ENCODE measurements around the gene SMAD7.
A peak's percentile ranks its signal among the peaks of the same experiment; 100 is the strongest.

SMAD7 gene

GRCh38 chr18:48943736-48944527 lies 6.8 kb downstream of the SMAD7 start:
- DNase-seq: no peak

GRCh38 chr18:48943333-48943732 lies 7.4 kb downstream of the SMAD7 start:
- DNase-seq: no peak

DNA sequence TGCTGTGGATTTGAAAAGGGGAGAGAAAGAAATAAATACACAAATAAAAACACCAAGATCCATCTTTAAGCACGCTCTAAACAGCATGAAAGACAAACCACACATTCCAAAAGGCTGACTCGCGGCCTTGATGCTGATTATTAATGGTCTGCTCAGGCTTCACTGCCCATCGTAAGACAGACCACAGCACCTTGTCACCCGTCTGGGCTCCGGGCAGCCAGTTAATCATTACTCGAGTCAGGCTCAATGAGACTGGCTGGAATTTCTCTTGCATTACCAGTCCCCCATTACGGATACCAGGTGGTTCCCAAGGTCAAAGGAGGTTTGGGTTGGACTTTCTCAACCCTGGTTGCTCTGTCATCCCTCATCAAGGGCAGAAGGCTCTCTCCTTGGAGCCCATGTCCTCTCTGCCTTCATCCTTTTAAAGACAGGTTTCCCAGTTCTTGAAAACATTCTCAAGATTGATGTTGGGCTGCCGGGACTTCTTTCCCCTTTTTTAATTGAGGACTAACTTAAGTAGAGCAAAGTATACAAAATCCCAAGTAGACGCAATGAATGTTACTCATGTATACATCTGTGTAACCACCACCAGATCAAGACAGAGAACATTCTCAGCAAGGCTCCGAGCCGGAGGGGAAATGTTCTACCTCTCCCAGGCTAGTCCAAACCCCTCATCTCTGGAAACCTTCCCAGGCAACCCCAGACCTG lies 8.1 kb downstream of the SMAD7 start:
- no peak for DNase-seq

- DNase-seq: no peak
These were observed 8.7 kb downstream of the SMAD7 start for GRCh38 chr18:48942086-48942485.

DNA sequence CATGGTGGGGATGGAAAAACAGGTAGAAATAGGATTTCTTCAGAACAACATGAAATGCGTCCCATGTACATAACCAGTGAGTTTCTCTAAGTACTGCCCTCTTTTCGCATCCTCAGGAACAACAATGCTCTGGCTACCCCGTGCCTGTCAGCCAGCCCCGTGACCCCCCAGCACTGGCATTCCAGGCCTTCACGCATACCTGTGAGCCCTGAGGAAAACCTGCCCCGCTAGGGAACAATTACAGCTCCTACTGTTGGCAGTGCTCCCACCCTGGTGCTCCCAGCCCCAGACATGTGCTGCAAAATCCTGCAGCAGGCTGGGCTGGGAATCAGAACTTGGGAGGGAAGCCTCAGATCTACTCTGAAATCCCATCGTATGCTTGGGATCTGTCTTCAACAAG lies 9.1 kb downstream of the SMAD7 start:
- DNase-seq: no peak

- no peak for DNase-seq
These were observed 9.7 kb downstream of the SMAD7 start for GRCh38 chr18:48940854-48941611.

GRCh38 chr18:48939205-48940097 lies 11.3 kb downstream of the SMAD7 start:
- DNase-seq: no peak

- no peak for DNase-seq
These were observed 11.9 kb downstream of the SMAD7 start for GRCh38 chr18:48938827-48939204.

GRCh38 chr18:48937869-48938750 lies 12.7 kb downstream of the SMAD7 start:
- no peak for DNase-seq

DNA sequence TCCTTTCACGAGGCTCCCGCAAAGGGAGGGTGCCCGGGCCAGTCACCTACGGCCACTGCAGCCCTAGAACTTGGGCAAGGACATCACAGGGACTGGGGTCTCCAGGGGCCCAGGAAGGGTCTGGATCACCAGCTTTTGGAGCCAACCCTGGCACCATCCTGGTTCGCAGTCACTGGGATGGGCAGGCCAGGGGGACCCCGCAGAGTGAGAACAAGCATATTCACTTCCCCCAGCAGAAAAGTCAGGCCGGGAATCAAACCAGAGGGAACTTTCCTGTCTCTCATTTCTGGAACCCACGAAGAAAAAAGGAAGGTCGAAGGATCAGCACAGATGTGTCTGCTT lies 15.4 kb downstream of the SMAD7 start:
- no peak for DNase-seq

GRCh38 chr18:48934723-48935432 lies 15.9 kb downstream of the SMAD7 start:
- no peak for DNase-seq

- DNase-seq: no peak
These were observed 16.4 kb downstream of the SMAD7 start for GRCh38 chr18:48934415-48934722.

DNA sequence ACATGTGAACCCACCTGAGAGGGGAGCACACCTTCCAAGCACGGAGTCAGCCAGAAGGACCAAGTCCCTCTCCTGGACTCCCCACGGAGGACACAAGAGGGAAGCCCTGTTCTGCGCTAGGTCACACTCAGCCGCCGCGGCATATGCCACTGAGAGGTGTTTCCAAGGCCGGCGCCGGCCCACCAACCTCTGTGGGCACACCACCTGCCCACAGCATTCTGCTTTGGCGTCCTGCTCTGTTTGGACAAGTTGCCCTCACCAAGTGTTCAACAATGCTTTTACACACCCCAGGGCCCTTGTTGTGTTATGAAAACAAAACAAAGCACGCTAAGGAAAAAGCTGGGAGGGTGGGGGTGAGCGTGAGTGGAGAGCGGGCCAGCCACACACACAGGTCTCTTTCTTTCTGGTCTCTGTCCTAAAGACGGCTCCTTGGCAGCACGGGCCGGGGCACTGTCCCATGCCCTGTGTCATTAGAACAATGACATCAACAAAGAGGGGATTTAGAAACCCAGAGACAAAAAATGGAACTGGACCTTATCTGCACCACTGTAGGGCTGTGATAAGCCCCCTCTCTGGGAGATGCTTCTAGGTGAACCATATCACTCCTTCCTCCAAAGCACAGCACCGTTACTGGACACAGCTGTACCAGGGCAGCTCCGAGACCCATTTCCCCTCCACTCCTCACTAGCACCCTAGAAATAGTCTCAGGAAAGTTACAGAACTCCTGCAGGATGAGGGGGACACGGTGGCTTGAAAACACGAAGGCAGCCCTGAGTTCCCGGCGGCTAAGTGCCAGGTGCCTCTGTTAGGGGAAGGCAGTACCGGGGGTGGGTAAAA lies 17.0 kb downstream of the SMAD7 start:
- no peak for DNase-seq

- no peak for DNase-seq
These were observed 17.8 kb downstream of the SMAD7 start for GRCh38 chr18:48932822-48933510.

- DNase-seq: no peak
These were observed 18.3 kb downstream of the SMAD7 start for GRCh38 chr18:48932462-48932818.

GRCh38 chr18:48931680-48932461 lies 18.9 kb downstream of the SMAD7 start:
- DNase-seq: no peak

- no peak for DNase-seq
These were observed 19.8 kb downstream of the SMAD7 start for GRCh38 chr18:48930926-48931325.

GRCh38 chr18:48929941-48930713 lies 20.6 kb downstream of the SMAD7 start:
- peak; percentile 72 for DNase-seq

Data from NCI-H526 treated with DMSO at 0.1 percent for 48 hours (cell line).